Trophoblast cell (in vitro differentiated cells and primary cell): ENCODE data around the gene ACTR6.
A peak's percentile ranks its signal among the peaks of the same experiment; 100 is the strongest.
"Not testable (repeated sequence)": the region's sequence is repeated elsewhere in the genome, so short reads cannot be mapped to it uniquely, and the experiment has no call there.

Source experiments
- DNase-seq, 2 donors: peaks; one replicate each; pipeline ENCODE4 v3.0.0-alpha.2; 2016
- H2AFZ ChIP-seq: 2 replicates; pipeline ENCODE4 v1.6.1; 2013; ENCODE audit warnings: low read length, moderate library complexity, mild to moderate bottlenecking; ENCODE audit not compliant: insufficient read depth, poor library complexity
- H2AK5ac ChIP-seq: 2 replicates; pipeline ENCODE4 v1.6.1; 2013; ENCODE audit warnings: mild to moderate bottlenecking, low read length
- H2BK120ac ChIP-seq: 2 replicates; pipeline ENCODE4 v1.6.1; 2013; ENCODE audit warnings: low read length, mild to moderate bottlenecking, moderate library complexity; ENCODE audit not compliant: insufficient read depth, poor library complexity
- H2BK12ac ChIP-seq: 2 replicates; pipeline ENCODE4 v1.6.1; 2013; ENCODE audit warnings: mild to moderate bottlenecking, low read length, moderate library complexity
- H2BK5ac ChIP-seq: 2 replicates; pipeline ENCODE4 v1.6.1; 2013; ENCODE audit warnings: low read length, low read depth, moderate library complexity, mild to moderate bottlenecking; ENCODE audit not compliant: poor library complexity
- H3K14ac ChIP-seq: 2 replicates; pipeline ENCODE4 v1.6.1; 2013; ENCODE audit warnings: mild to moderate bottlenecking, low read length
- H3K18ac ChIP-seq: 2 replicates; pipeline ENCODE4 v1.6.1; 2013; ENCODE audit warnings: mild to moderate bottlenecking, low read length
- H3K23ac ChIP-seq: 2 replicates; pipeline ENCODE4 v1.6.1; 2013; ENCODE audit warnings: low read length
- H3K27ac ChIP-seq: 2 replicates; pipeline ENCODE4 v1.5.1; 2013; ENCODE audit warnings: low read depth, mild to moderate bottlenecking, inconsistent platforms, low read length, moderate library complexity
- H3K27me3 ChIP-seq: 2 replicates; pipeline ENCODE4 v1.6.1; 2013; ENCODE audit warnings: inconsistent platforms, mild to moderate bottlenecking, low read length, moderate library complexity; ENCODE audit not compliant: insufficient read depth
- H3K36me3 ChIP-seq, 2 experiments: 1 replicate in 1 of 2; 2 replicates in 1 of 2; pipeline ENCODE4 v1.6.1; 2013; ENCODE audit warnings: low read length in 2 of 2, mild to moderate bottlenecking in 2 of 2, moderate library complexity in 1 of 2; ENCODE audit not compliant: insufficient read depth in 2 of 2, control insufficient read depth in 1 of 2
- H3K4ac ChIP-seq: 2 replicates; pipeline ENCODE4 v1.6.1; 2013; ENCODE audit warnings: low read depth, mild to moderate bottlenecking, low read length, moderate library complexity
- H3K4me1 ChIP-seq, 2 experiments: 1 replicate in 1 of 2; 2 replicates in 1 of 2; pipeline ENCODE4 v1.6.1; 2013; ENCODE audit warnings: low read length in 2 of 2, mild to moderate bottlenecking in 2 of 2, moderate library complexity in 1 of 2; ENCODE audit not compliant: insufficient read depth in 2 of 2, control insufficient read depth in 1 of 2
- H3K4me2 ChIP-seq: 2 replicates; pipeline ENCODE4 v1.6.1; 2013; ENCODE audit warnings: inconsistent platforms, mild to moderate bottlenecking, low read length, moderate library complexity
- H3K4me3 ChIP-seq: 2 replicates; pipeline ENCODE4 v1.5.1; 2013; ENCODE audit warnings: mild to moderate bottlenecking, low read depth, low read length, inconsistent platforms
- H3K79me1 ChIP-seq: one replicate; pipeline ENCODE4 v1.6.1; 2013; ENCODE audit warnings: low read length
- H3K79me2 ChIP-seq: 2 replicates; pipeline ENCODE4 v1.6.1; 2013; ENCODE audit warnings: low read length, mild to moderate bottlenecking; ENCODE audit not compliant: control insufficient read depth, insufficient read depth, poor library complexity
- H3K9ac ChIP-seq: 2 replicates; pipeline ENCODE4 v1.6.1; 2013; ENCODE audit warnings: mild to moderate bottlenecking, low read length
- H3K9me3 ChIP-seq: 2 replicates; pipeline ENCODE4 v1.6.1; 2013; ENCODE audit warnings: low read depth, mild to moderate bottlenecking, control low read depth, inconsistent platforms, low read length; ENCODE audit not compliant: insufficient read depth
- H4K12ac ChIP-seq: 2 replicates; pipeline ENCODE4 v1.6.1; 2013; ENCODE audit warnings: low read depth, mild to moderate bottlenecking, low read length, moderate library complexity
- H4K8ac ChIP-seq: 2 replicates; pipeline ENCODE4 v1.6.1; 2013; ENCODE audit warnings: low read depth, mild to moderate bottlenecking, low read length, moderate library complexity
- H4K91ac ChIP-seq: one replicate; pipeline ENCODE4 v1.6.1; 2013; ENCODE audit warnings: low read depth, mild to moderate bottlenecking, low read length, moderate library complexity
- WGBS: extraction: QIAGEN DNeasy Blood & Tissue Kit; methylation state at CpG from one replicate; pipeline ENCODE4 v1.1.7; 2013; ENCODE audit warnings: missing lambda C conversion rate; ENCODE audit not compliant: insufficient read length, insufficient coverage; ENCODE audit errors: extremely low coverage; 5-methylcytosine and 5-hydroxymethylcytosine counted together

Gene ACTR6

DNA sequence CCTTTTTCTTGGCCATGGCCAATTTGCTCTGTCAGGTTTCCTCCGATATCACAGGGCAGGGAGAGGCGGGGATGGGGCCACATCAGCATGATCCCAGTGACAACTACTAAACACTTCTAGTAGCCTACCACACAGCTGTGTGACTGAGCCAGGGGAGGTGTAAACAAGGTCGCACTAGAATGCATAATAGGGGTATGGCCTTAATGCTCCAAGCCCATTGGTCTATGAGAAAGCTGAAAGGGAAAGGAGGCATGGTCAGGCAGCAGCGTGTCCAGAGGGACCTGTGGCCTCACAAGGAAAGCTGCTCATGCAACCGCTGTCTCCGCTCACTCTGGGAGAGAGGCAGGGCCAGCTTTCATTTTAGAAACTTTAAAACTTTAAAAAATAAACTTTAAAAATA, 27.5 kb upstream of the ACTR6 start:
- DNase-seq: no peak

GRCh38 chr12:100174495-100174894, 26.1 kb upstream of the ACTR6 start:
- H4K91ac ChIP-seq: no peak overlapping the region
- no peak overlapping the region for H4K12ac ChIP-seq
- H3K4me1 ChIP-seq: peaks cover 0 to 4% of the 10 kb centered on the region in 2 experiments

More for the DNA sequence above, 27.5 kb upstream of the ACTR6 start:
- Histone ChIP-seq H3K36me3 (no peaks in the 10 kb centered on the region), H3K23ac (no peak overlapping the region), H3K79me1 (no peaks in the 10 kb centered on the region), H2BK5ac (no peak overlapping the region), H3K9me3 (no peaks in the 10 kb centered on the region), H3K4me2 (no peak overlapping the region), H2BK12ac (no peak overlapping the region), H4K8ac (no peak overlapping the region), H3K4me3 (no peak overlapping the region), H4K91ac (no peak overlapping the region), H3K27ac (no peak overlapping the region), H3K18ac (no peak overlapping the region), H2AK5ac (no peak overlapping the region), H2BK120ac (no peak overlapping the region), H2AFZ (no peak overlapping the region), H3K9ac (no peak overlapping the region), H4K12ac (no peak overlapping the region), H3K79me2 (no peaks in the 10 kb centered on the region), H3K4ac (no peak overlapping the region), H3K27me3 (no peaks in the 10 kb centered on the region), H3K14ac (no peak overlapping the region), H3K4me1 (peaks cover 8 to 9% of the 10 kb centered on the region in 2 experiments)
- no CpG with 5 or more reads among the region's 6 CpGs for WGBS

DNA sequence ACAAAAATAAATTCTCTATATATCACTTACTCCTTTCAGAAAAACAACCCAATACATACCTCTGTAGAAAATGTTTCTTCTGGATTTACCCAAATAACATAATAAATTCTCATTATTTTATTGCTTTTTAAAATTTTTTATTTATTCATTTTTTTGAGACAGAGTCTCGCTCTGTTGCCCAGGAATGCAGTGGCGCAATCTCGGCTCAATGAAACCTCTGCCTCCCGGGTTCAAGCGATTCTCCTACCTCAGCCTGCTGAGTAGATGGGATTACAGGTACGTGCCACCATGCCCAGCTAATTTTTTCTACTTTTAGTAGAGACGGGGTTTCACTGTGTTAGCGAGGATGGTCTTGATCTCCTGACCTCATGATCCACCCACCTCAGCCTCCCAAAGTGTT, 24.1 kb upstream of the ACTR6 start:
- H3K4me1 ChIP-seq, H2BK12ac ChIP-seq, H3K9ac ChIP-seq, H3K79me1 ChIP-seq, H2AFZ ChIP-seq, H4K12ac ChIP-seq, H4K8ac ChIP-seq, H3K4ac ChIP-seq, H3K36me3 ChIP-seq, H3K9me3 ChIP-seq, H2BK5ac ChIP-seq, H2AK5ac ChIP-seq, H3K18ac ChIP-seq, H2BK120ac ChIP-seq, DNase-seq, H3K14ac ChIP-seq, H3K79me2 ChIP-seq, H3K4me3 ChIP-seq, H3K27me3 ChIP-seq, H4K91ac ChIP-seq, H3K4me2 ChIP-seq, H3K27ac ChIP-seq, H3K23ac ChIP-seq: not testable (repeated sequence)
- no CpG with 5 or more reads among the region's 8 CpGs for WGBS

More at GRCh38 chr12:100174495-100174894, 26.1 kb upstream of the ACTR6 start:
- H3K14ac ChIP-seq: no peak overlapping the region
- no peak overlapping the region for H3K23ac ChIP-seq
- no peak overlapping the region for H3K4me3 ChIP-seq
- H2AFZ ChIP-seq: no peak overlapping the region
- H4K8ac ChIP-seq: no peak overlapping the region
- no peaks in the 10 kb centered on the region for H3K79me2 ChIP-seq
- H2BK5ac ChIP-seq: no peak overlapping the region
- H3K79me1 ChIP-seq: no peaks in the 10 kb centered on the region
- no peak overlapping the region for H3K9ac ChIP-seq
- no peak overlapping the region for H3K27ac ChIP-seq
- H2AK5ac ChIP-seq: no peak overlapping the region
- no peaks in the 10 kb centered on the region for H3K36me3 ChIP-seq
- no peaks in the 10 kb centered on the region for H3K27me3 ChIP-seq
- no peak overlapping the region for H2BK120ac ChIP-seq
- no peaks in the 10 kb centered on the region for H3K9me3 ChIP-seq
- H3K4me2 ChIP-seq: no peak overlapping the region
- no peak overlapping the region for H3K18ac ChIP-seq
- no peak overlapping the region for H2BK12ac ChIP-seq
- no peak overlapping the region for H3K4ac ChIP-seq
- DNase-seq: no peak

- no peaks in the 10 kb centered on the region for H3K9me3 ChIP-seq
- H4K91ac ChIP-seq: no peak overlapping the region
- no peak overlapping the region for H3K4me3 ChIP-seq
- H3K9ac ChIP-seq: no peak overlapping the region
- H3K14ac ChIP-seq: no peak overlapping the region
- H3K79me1 ChIP-seq: no peaks in the 10 kb centered on the region
- no peak overlapping the region for H2AK5ac ChIP-seq
- no peak overlapping the region for H2BK120ac ChIP-seq
- H3K23ac ChIP-seq: no peak overlapping the region
- no peaks in the 10 kb centered on the region for H3K79me2 ChIP-seq
- H3K27me3 ChIP-seq: no peaks in the 10 kb centered on the region
- no peak overlapping the region for H3K4ac ChIP-seq
- H3K4me2 ChIP-seq: no peak overlapping the region
- no peak overlapping the region for H3K18ac ChIP-seq
- H2BK5ac ChIP-seq: no peak overlapping the region
- peak in 1 of 2 donors; percentile 76 for DNase-seq
- H3K36me3 ChIP-seq: no peaks in the 10 kb centered on the region
- WGBS: no CpG with 5 or more reads among the region's 2 CpGs
- no peak overlapping the region for H2BK12ac ChIP-seq
- H2AFZ ChIP-seq: no peak overlapping the region
- H3K27ac ChIP-seq: no peak overlapping the region
- H4K8ac ChIP-seq: no peak overlapping the region
- H4K12ac ChIP-seq: no peak overlapping the region
- H3K4me1 ChIP-seq: no peaks in the 10 kb centered on the region
These were observed 21.4 kb upstream of the ACTR6 start for GRCh38 chr12:100179252-100179651.
